Right renal pelvis (tissue), 4 donors: Measurements from ENCODE around the gene YBX3. TPM values are rescaled to one million over a fixed set of nuclear protein-coding genes. Genes with fewer than 3 reads are reported as not detected.

Experiments used
- DNase-seq, 4 donors: peaks; one replicate each; pipeline ENCODE4 v3.0.0-alpha.2; 2013; ENCODE audit warnings: low read depth in 4 of 4, low spot score in 3 of 4, missing footprints in 1 of 4
- polyA plus RNA-seq, 4 donors: library from polyadenylated mRNA; unstranded; fragments of 120-200 nt; gene quantifications; one replicate each; pipeline ENCODE4 v1.2.1, GENCODE V29; 2013; ENCODE audit not compliant: insufficient read length in 4 of 4

The YBX3 gene
- polyA plus RNA-seq, 4 donors: 219 to 278 (median 234) TPM

DNA sequence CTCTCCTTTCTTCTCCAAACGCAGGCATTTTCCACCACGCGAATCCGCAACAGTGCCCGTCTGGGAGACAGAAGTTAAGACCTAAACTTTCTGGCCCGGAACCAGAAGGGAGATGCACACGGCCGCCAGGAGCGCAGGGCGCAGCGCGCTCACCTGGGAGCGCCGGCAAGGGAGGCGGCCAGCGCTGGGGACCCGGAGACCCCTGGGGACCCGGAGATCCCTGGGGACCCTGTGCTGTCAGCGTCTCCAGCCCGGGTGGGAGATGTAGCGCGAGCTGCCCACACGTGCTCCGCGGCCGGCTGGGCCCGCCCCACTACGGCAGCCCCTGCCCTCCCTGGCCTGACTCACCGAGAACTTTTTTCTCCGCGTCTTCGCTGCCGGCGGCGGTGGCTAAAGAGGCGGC, 620 bp downstream of the YBX3 start:
- DNase-seq: peak in 1 of 4 donors; percentile 56

DNA sequence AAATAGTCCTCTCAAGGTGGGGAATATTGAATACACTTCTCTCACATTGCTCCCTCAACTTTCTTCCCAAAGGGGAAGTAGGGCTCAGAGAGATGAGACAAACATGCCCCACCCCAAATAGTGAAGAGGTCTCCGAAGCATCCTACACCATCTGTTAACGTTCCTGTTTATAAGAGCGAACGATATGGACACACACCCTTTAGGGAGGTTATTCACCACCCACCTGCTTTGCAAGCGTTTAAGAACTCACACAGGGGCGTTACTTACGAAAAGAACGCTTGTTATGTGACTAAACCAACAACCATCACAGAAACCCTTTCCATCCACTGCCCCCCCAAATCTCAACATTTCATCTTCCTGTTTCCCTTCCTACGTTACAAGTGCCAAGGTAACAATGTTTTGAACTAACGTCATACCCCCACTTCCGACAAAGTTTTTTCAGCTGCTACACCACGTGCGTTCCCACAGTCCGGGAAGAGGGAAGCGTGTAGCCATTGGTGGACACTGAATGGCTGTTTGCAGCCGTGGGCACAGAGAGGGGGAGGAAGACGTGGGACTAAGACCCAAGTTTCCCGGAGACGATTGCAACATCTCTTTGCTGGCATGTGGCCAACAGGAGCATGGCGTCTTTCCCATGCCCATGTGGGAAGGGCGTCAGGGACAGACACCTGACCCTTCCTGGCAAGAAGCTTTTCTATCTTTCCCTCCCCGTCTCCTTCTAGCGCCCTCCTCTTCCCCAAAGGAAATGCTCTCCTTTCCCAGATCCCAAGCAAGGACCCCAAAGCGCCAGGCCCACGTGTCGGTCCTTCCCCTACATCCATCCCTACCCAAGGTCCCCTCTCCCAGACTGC, 1.2 kb downstream of the YBX3 start:
- peak; percentile 77 to 84 (median 80) for DNase-seq

DNA sequence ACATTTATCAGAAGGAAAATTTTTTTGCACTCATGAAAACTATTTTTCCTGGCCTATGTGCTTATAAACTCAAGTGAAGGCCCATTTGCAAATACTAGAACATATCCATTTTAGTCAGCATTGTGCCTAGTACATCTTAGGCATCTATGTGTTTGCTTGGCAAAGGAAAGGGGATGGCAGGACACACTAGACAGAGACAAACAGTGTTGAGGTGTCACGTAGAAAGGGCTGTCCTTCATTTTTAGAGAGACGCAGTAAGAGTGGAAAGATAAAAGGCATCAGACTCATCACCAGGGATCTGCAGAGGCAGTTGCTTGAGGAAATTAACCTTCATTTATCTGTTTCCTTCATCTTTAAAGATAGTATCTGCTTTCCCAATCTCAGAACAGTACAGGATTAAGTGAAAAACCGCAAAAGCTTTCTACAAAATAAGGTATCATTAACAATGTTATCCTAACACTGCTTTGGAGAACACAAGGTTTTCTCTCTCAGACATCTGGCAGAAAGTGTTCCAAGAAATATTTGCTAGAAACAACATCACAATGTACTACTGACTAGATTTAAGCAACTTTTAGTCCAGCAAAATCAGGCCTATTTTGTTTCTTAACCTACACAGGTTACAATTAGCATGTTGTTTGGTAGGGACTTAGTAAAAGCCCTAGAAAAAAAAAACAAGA, 2.0 kb downstream of the YBX3 start:
- no peak for DNase-seq

- DNase-seq: no peak
Measured at GRCh38 chr12:10719482-10719881, 3.6 kb downstream of the YBX3 start.

GRCh38 chr12:10718279-10718821, 4.8 kb downstream of the YBX3 start:
- peak in 2 of 4 donors; percentile 64 to 73 for DNase-seq

DNA sequence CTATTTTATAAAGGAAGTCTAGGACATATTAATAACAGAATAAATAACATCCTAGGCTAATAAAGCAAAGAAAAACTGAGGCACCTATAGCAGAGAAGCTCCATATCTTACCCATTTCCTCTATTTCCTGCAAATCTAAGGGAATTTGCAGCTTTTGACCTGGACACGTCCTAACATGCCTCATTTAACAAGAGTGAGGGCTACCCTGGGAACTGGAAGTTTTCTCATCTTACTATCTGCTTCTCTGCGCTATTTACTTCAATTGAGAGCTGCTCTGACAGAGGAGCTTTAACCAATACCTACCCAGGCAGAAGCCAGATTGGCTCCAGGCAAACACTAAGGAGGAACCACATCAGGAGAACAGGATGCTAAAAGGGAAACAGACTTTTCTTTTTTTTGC, 5.7 kb downstream of the YBX3 start:
- DNase-seq: no peak

GRCh38 chr12:10716704-10717315, 6.3 kb downstream of the YBX3 start:
- DNase-seq: no peak

- DNase-seq: no peak
Measured at GRCh38 chr12:10716277-10716676, 6.8 kb downstream of the YBX3 start.

DNA sequence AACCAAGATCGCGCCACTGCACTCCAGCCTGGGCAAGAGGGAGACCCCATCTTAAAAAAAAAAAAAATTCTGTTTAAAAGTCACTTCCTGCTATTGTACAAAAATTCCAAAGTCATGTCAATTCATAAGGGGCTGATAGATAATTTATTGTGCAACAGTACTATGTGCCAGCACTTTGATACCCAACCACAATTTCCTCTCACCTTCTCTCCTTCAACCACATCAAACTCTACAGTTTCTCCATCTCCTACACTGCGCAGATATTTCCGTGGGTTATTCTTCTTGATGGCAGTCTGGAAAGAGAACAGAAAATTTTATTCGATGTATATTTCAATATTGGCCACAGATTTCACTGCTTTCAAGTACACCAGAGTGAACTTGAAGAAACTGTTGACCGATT, 7.6 kb downstream of the YBX3 start:
- DNase-seq: no peak

GRCh38 chr12:10709808-10710207, 13.3 kb downstream of the YBX3 start:
- no peak for DNase-seq

- no peak for DNase-seq
Measured at GRCh38 chr12:10708862-10709261, 14.3 kb downstream of the YBX3 start.

GRCh38 chr12:10705655-10706054, 17.5 kb downstream of the YBX3 start:
- DNase-seq: no peak

DNA sequence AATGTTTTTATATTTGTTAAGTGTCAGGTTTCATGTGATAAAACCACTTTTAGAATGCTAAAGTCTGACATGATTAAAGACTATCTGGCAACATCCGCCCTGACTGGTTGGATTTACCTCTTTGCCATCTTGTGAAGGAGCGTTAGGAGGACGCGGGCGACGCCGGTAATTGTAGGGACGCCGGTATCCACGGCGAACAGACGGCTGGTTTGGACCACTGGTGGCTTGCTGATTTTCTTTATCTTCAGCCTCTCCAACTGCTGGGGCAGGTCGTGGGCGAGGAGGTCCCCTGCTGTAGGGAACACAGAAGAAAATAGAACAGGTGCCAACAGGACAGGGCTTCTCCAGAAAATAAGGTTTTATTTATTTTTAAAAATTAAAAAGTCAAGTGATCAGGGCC, 21.3 kb downstream of the YBX3 start:
- DNase-seq: no peak

DNA sequence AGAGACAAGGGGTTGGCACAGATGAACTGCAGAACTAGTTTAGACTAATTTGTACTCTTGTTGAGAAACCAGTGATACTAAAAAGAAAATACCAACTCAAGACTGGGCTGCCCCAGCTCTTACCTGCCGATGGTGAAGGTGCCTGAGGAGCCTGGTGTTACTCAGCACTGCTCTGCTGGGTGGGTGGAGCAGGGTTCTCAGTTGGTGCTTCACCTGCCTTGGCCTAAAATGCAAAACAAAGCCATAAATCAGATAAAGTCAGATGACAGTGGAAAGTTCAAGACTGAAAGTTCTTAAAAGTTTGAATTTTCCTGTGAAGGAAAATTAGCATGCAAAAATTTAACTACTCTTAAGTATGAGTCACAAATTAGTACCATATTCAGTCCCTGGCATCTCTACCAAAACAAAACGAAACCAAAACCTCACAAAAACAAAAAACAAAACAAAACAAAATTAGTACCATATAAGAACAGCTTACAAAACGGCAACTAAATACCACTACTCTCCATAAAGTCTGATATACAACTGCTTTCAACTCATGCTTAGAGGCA, 21.9 kb downstream of the YBX3 start:
- DNase-seq: no peak

- DNase-seq: no peak
Measured at GRCh38 chr12:10700581-10700980, 22.5 kb downstream of the YBX3 start.

- no peak for DNase-seq
Measured at GRCh38 chr12:10697862-10698261, 25.3 kb downstream of the YBX3 start.

GRCh38 chr12:10697156-10697555, 26.0 kb downstream of the YBX3 start:
- DNase-seq: no peak

GRCh38 chr12:10690906-10691305, 32.2 kb downstream of the YBX3 start:
- no peak for DNase-seq

DNA sequence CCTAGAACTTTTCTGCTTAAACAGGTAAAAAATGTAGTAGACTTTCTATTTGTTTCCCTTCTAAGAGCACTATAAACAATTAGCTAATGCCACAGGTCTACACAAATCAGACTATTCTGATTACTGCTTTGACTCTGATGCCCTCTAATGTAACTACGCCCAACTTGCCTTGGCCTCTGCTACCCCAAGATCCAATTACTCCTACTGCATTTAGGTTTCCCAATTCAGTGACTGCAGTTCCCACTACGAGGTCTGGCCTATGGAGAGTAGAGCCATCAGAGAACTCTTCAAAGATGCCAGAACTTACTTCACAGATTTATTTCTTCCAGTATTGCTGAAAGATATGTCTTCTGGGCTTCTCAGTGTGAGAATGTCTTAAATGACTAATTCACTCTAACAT, 34.0 kb downstream of the YBX3 start:
- DNase-seq: no peak

GRCh38 chr12:10688042-10688441, 35.1 kb downstream of the YBX3 start:
- DNase-seq: no peak
